GM21576 (cell line): ENCODE results near the gene GLE1.
A peak's percentile ranks its signal among the peaks of the same experiment; 100 is the strongest.
"Not testable (repeated sequence)": the region's sequence is repeated elsewhere in the genome, so short reads cannot be mapped to it uniquely, and the experiment has no call there.

Experiments used
- ATAC-seq: cut with Tn5 transposase; IDR thresholded peaks from one replicate; pipeline ENCODE4 v1.9.1; 2021; ENCODE audit warnings: mild to moderate bottlenecking, moderate library complexity; ENCODE audit not compliant: unreplicated experiment

The GLE1 gene

GRCh38 chr9:128551657-128552152, 47.2 kb downstream of the GLE1 start:
- ATAC-seq = no peak

- ATAC-seq = peak; percentile 78
Observed at GRCh38 chr9:128552153-128552743, 47.7 kb downstream of the GLE1 start, which contains the start of gene SPTAN1. Gene SPTAN1, plus strand, starts transcription at chr9:128552587. Its CDS starts 14,154 bp downstream, at chr9:128566741.

- ATAC-seq = peak; percentile 16
Observed at GRCh38 chr9:128552744-128553440, 48.4 kb downstream of the GLE1 start.

- ATAC-seq = no peak
Observed at GRCh38 chr9:128553728-128554127, 49.2 kb downstream of the GLE1 start.

GRCh38 chr9:128554155-128554862, 49.8 kb downstream of the GLE1 start:
- ATAC-seq = no peak

- no peak for ATAC-seq
Observed at GRCh38 chr9:128555180-128555721, 50.7 kb downstream of the GLE1 start.

GRCh38 chr9:128556276-128556675, 51.8 kb downstream of the GLE1 start:
- no peak for ATAC-seq

GRCh38 chr9:128556926-128557634, 52.6 kb downstream of the GLE1 start:
- no peak for ATAC-seq

- peak; percentile 59 for ATAC-seq
Observed at GRCh38 chr9:128558431-128559310, 54.2 kb downstream of the GLE1 start.

- no peak for ATAC-seq
Observed at GRCh38 chr9:128565578-128565977, 61.1 kb downstream of the GLE1 start.

- no peak for ATAC-seq
Observed at GRCh38 chr9:128568470-128569078, 64.1 kb downstream of the GLE1 start.

- ATAC-seq = no peak
Observed at GRCh38 chr9:128575469-128575868, 71.0 kb downstream of the GLE1 start.

- no peak for ATAC-seq
Observed at GRCh38 chr9:128575916-128576315, 71.4 kb downstream of the GLE1 start.

GRCh38 chr9:128577206-128577605, 72.7 kb downstream of the GLE1 start:
- ATAC-seq = no peak

- no peak for ATAC-seq
Observed at GRCh38 chr9:128579194-128579593, 74.7 kb downstream of the GLE1 start.

- ATAC-seq = no peak
Observed at GRCh38 chr9:128580731-128581130, 76.2 kb downstream of the GLE1 start.

- not testable (repeated sequence) for ATAC-seq
Observed at GRCh38 chr9:128585155-128585554, 80.6 kb downstream of the GLE1 start.

GRCh38 chr9:128586934-128587333, 82.4 kb downstream of the GLE1 start:
- not testable (repeated sequence) for ATAC-seq

GRCh38 chr9:128587453-128587852, 82.9 kb downstream of the GLE1 start:
- no peak for ATAC-seq
